ENCODE results near the gene ZNF655.

ZNF655 gene

DNA sequence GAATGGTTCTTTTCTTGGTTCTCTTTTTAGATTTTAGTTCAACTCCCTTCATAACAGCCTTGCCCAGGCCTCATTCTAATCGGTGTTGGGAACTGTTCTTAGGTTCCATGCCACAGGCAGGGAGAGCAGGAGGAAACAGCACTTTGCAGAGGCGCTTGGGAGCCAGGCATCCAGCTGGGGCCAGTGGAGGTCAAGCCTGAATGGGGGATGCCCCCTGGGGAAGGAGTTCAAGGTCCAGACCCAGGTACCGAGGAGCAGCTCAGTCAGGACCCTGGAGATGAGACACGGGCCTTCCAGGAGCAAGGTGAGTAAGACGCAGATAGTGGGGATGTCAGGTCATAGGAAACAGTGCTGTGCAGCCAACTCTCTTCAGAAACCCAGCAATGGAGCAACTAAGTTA, 62.8 kb downstream of the ZNF655 start:
- DNase-seq (ENCODE audit: low spot score in 2 of 2) (no peak), ATAC-seq (replicated peaks; ENCODE audit: extremely low read depth, poor library complexity, severe bottlenecking) (no peak)
- no peak overlapping the region for H3K4me3 Mint-ChIP-seq
- H3K9me3 Mint-ChIP-seq = no peaks in the 10 kb centered on the region
- peaks cover 45% of the 10 kb centered on the region for H3K36me3 Mint-ChIP-seq (ENCODE audit: insufficient read depth)
- H3K27me3 Mint-ChIP-seq = no peaks in the 10 kb centered on the region
- H3K27ac Mint-ChIP-seq (ENCODE audit: low read depth) = no peak overlapping the region
- H3K4me1 Mint-ChIP-seq = peaks cover 63% of the 10 kb centered on the region

DNA sequence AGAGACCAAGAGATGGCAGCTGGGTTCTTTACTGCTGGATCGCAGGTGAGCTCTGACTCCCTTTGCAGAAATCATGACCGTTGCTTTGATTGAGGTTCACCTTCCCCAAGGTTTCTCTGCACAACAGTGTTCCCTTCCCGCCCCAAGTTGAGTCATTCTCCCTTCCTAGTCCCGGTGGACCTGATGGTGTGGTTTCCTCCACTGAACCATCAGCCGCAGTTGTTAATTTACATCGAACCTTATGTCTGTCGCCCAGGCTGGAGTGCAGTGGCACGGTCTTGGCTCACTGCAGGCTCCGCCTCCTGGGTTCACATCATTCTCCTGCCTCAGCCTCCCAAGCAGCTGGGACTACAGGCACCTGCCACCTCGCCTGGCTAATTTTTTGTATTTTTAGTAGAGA, 64.2 kb downstream of the ZNF655 start:
- Mint-ChIP-seq H3K4me3 (no peak overlapping the region), H3K36me3 (ENCODE audit: insufficient read depth) (peaks cover 49% of the 10 kb centered on the region), H3K27ac (ENCODE audit: low read depth) (no peak overlapping the region), H3K9me3 (no peaks in the 10 kb centered on the region), H3K27me3 (no peaks in the 10 kb centered on the region), H3K4me1 (peaks cover 54% of the 10 kb centered on the region)
- DNase-seq (ENCODE audit: low spot score in 2 of 2) = no peak
- ATAC-seq (replicated peaks; ENCODE audit: extremely low read depth, poor library complexity, severe bottlenecking) = no peak

DNA sequence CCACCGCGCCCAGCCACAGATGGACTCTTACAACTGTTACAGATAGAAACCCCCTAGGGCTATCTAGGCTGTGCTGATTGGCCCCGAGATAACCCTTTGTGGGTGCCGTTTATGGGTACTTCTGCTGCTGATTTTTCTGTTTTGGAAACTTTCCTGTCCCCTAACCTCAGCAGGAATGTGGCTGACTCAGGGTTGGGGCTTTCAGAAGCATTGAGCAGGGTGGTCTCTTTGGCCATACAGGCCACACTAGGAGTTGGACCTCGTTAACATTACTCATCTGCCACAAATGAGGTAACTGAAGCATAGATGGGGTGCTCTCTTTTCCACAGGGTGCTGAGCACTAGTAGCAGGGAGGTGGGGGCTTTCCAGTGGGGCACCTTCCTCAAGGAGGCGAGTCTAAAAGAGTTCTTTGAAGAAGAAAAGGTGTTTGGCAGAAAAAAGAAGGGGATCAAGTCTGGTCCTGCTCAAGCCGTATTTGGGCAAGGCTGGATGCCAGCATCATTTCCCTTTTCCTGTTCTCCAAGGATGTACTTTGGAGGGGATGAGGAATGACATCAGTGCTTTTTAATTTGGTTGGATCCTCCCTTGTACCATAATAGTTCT, 64.8 kb downstream of the ZNF655 start:
- H3K27ac Mint-ChIP-seq (ENCODE audit: low read depth) = peak overlapping the region; percentile 94
- H3K4me1 Mint-ChIP-seq = peaks cover 48% of the 10 kb centered on the region

GRCh38 chr7:99623702-99624447, 65.4 kb downstream of the ZNF655 start:
- peaks cover 58% of the 10 kb centered on the region for H3K36me3 Mint-ChIP-seq (ENCODE audit: insufficient read depth)
- H3K27ac Mint-ChIP-seq (ENCODE audit: low read depth) = peak overlapping the region; percentile 94
- DNase-seq (ENCODE audit: low spot score in 2 of 2) (no peak), ATAC-seq (replicated peaks; ENCODE audit: extremely low read depth, poor library complexity, severe bottlenecking) (peak; percentile 36)
- no peaks in the 10 kb centered on the region for H3K9me3 Mint-ChIP-seq
- H3K27me3 Mint-ChIP-seq = no peaks in the 10 kb centered on the region
- peaks cover 42% of the 10 kb centered on the region for H3K4me1 Mint-ChIP-seq
- peak overlapping the region; percentile 83 for H3K4me3 Mint-ChIP-seq

More for the DNA sequence above, 64.8 kb downstream of the ZNF655 start:
- DNase-seq (ENCODE audit: low spot score in 2 of 2) = no peak
- H3K36me3 Mint-ChIP-seq (ENCODE audit: insufficient read depth) = peaks cover 54% of the 10 kb centered on the region
- no peaks in the 10 kb centered on the region for H3K27me3 Mint-ChIP-seq
- ATAC-seq (replicated peaks; ENCODE audit: extremely low read depth, poor library complexity, severe bottlenecking) = no peak
- H3K4me3 Mint-ChIP-seq = peak overlapping the region; percentile 83
- H3K9me3 Mint-ChIP-seq = no peaks in the 10 kb centered on the region

GRCh38 chr7:99624484-99624883, 66.0 kb downstream of the ZNF655 start:
- Mint-ChIP-seq H3K9me3 (no peaks in the 10 kb centered on the region), H3K27ac (ENCODE audit: low read depth) (peak overlapping the region; percentile 94), H3K4me3 (peak overlapping the region; percentile 83), H3K36me3 (ENCODE audit: insufficient read depth) (peaks cover 57% of the 10 kb centered on the region), H3K4me1 (peaks cover 36% of the 10 kb centered on the region), H3K27me3 (no peaks in the 10 kb centered on the region)
- ATAC-seq (replicated peaks; ENCODE audit: extremely low read depth, poor library complexity, severe bottlenecking) (peak; percentile 97), DNase-seq (ENCODE audit: low spot score in 2 of 2) (peak; percentile 60 to 71)

DNA sequence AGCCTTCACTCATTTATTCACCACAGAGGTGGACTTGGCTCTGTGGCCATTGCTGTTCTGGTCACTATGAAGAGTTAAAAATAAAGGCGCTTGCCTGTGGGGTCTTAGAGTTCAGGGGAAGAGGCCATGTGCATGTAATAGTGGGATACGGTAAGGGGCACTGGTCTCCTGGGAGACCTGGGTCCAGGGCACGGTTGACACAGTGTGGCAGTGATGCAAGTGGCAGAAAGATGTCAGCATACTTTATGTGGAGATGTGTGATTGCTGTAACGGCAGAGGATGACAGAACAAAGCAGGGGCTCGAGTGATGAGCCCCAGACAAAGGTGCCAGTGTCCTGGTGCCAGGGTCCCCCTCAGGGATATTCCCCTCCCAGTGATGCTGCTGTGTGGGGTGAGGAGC, 66.9 kb downstream of the ZNF655 start:
- peak overlapping the region; percentile 83 for H3K4me3 Mint-ChIP-seq
- no peaks in the 10 kb centered on the region for H3K9me3 Mint-ChIP-seq
- H3K27me3 Mint-ChIP-seq = no peaks in the 10 kb centered on the region
- peaks cover 34% of the 10 kb centered on the region for H3K4me1 Mint-ChIP-seq
- H3K36me3 Mint-ChIP-seq (ENCODE audit: insufficient read depth) = peaks cover 52% of the 10 kb centered on the region
- no peak for ATAC-seq (replicated peaks; ENCODE audit: extremely low read depth, poor library complexity, severe bottlenecking)
- no peak for DNase-seq (ENCODE audit: low spot score in 2 of 2)
- peak overlapping the region; percentile 94 for H3K27ac Mint-ChIP-seq (ENCODE audit: low read depth)

GRCh38 chr7:99625961-99626360, 67.5 kb downstream of the ZNF655 start:
- H3K4me1 Mint-ChIP-seq = peaks cover 39% of the 10 kb centered on the region
- ATAC-seq (replicated peaks; ENCODE audit: extremely low read depth, poor library complexity, severe bottlenecking) = no peak
- H3K27me3 Mint-ChIP-seq = no peaks in the 10 kb centered on the region
- H3K9me3 Mint-ChIP-seq = no peaks in the 10 kb centered on the region
- no peak for DNase-seq (ENCODE audit: low spot score in 2 of 2)
- H3K27ac Mint-ChIP-seq (ENCODE audit: low read depth) = peak overlapping the region; percentile 67
- H3K4me3 Mint-ChIP-seq = no peak overlapping the region
- H3K36me3 Mint-ChIP-seq (ENCODE audit: insufficient read depth) = peaks cover 53% of the 10 kb centered on the region
